Gastrocnemius medialis (tissue), 4 donors: ENCODE data around the gene CIB2. TPM values are rescaled to one million over a fixed set of nuclear protein-coding genes. Genes with fewer than 3 reads are reported as not detected.

Experiments used
- ATAC-seq, 2 donors: fragments of 150-250 bp; one replicate each; pipeline ENCODE4 v1.9.1; 2016
- DNase-seq, 2 donors: peaks; one replicate each; pipeline ENCODE4 v3.0.0-alpha.2; 2019
- H3K27ac ChIP-seq, 4 donors: fragments of 200-600 bp; sonication (generic); 1 replicate in 1 of 4; 2 replicates in 3 of 4; pipeline ENCODE4 v1.5.1; 2016 to 2018; ENCODE audit warnings: mild to moderate bottlenecking in 2 of 4, moderate library complexity in 1 of 4
- H3K27me3 ChIP-seq, 3 donors: fragments of 200-600 bp; sonication (generic) in 2 of 3; 1 replicate in 1 of 3; 2 replicates in 2 of 3; pipeline versions ENCODE4 v1.5.1 to v1.6.0; 2016 to 2019; ENCODE audit warnings: mild to moderate bottlenecking in 1 of 3, moderate library complexity in 1 of 3
- H3K36me3 ChIP-seq, 2 donors: fragments of 200-600 bp; sonication (generic) in 1 of 2; one replicate each; pipeline ENCODE4 v1.5.1; 2017 to 2018
- H3K4me1 ChIP-seq, 2 donors: fragments of 200-600 bp; sonication (generic) in 1 of 2; one replicate each; pipeline ENCODE4 v1.5.1; 2016 to 2017; ENCODE audit warnings: mild to moderate bottlenecking in 2 of 2
- H3K4me3 ChIP-seq, 4 donors: fragments of 200-600 bp; sonication (generic) in 3 of 4; 1 replicate in 1 of 4; 2 replicates in 3 of 4; pipeline ENCODE4 v1.5.1; 2016 to 2019; ENCODE audit warnings: mild to moderate bottlenecking in 2 of 4
- H3K9me3 ChIP-seq, 3 donors: fragments of 200-600 bp; sonication (generic) in 2 of 3; 1 replicate in 1 of 3; 2 replicates in 2 of 3; pipeline ENCODE4 v1.5.1; 2016 to 2019
- POLR2A ChIP-seq, 2 donors: fragments of 450-650 bp; IDR thresholded peaks; one replicate each; pipeline ENCODE4 v1.6.1; 2017; ENCODE audit warnings: antibody characterized with exemption in 2 of 2, mild to moderate bottlenecking in 2 of 2, moderate library complexity in 2 of 2
- in situ Hi-C, 4 donors: fragments of 200-750 bp; cut with MboI; loops; one replicate each; pipeline versions ENCODE4 v1.15.0 to v1.8.0; 2017; ENCODE audit warnings: low sequenced_read_pairs in 4 of 4
- intact Hi-C: fragments of 100-400 bp; cut with DNase I; formaldehyde crosslinking; loops from one replicate; pipeline ENCODE4 v1.15.1; 2023; ENCODE audit warnings: low total_unique reads
- total RNA-seq, 4 donors: library from RNA; depleted of rRNA; stranded (reverse); fragments of >200 nt; gene quantifications; one replicate each; pipeline versions ENCODE4 v1.1.0 to v1.2.3, GENCODE V29; 2016
- TF ChIP-seq, protein P1 (sequence below), 5 experiments: fragments of 450-650 bp in 3 of 5; fragments of 200-600 bp in 2 of 5; sonication (generic) in 2 of 5; IDR thresholded peaks in 4 of 5; conservative IDR thresholded peaks in 1 of 5; 1 replicate in 4 of 5; 2 replicates in 1 of 5; pipeline ENCODE4 v1.5.1; 2016 to 2019; ENCODE audit warnings: antibody characterized with exemption in 5 of 5, mild to moderate bottlenecking in 3 of 5, moderate library complexity in 3 of 5

CIB2 gene
- total RNA-seq, 4 donors from 2014 or later = 5.6 to 14.4 (median 6.7) TPM

DNA sequence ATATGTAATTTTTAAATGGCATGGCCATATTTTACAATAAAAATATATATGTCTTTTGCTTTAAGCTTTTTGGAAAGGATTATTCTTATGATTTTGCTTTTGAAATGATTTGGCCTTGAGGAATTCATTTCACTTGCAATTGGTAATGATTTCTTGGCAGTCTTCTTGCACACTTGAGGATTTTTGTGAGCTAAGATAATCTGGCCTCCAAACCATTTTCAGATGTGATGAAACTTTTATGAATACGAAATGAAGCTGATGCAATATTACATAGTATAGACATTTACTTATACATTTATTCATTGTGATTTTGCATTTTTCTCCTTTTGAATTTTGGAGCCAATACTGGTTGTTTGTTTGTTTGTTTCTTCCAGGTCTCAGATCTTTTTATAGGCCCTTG is 45.3 kb downstream of the CIB2 start:
- Histone ChIP-seq H3K9me3 (no peaks in the 10 kb centered on the region), H3K27ac (no peak overlapping the region)

DNA sequence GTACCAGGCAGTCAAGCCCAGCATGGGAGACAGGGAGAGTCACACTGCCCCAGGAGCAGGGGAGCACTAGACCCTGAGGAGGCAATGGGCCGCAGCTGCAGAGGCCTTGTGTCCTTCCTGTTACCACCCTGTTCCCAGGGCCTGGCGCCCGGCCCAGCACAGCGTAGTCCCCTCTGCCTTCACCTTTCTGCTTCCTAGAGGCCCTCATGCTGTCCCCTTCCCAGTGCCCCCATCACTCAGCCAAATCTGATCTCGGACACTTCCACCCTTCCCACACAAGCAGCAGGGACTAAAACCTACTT is 46.8 kb downstream of the CIB2 start:
- ATAC-seq (no peak), DNase-seq (no peak)
- TF ChIP-seq, protein P1, sequence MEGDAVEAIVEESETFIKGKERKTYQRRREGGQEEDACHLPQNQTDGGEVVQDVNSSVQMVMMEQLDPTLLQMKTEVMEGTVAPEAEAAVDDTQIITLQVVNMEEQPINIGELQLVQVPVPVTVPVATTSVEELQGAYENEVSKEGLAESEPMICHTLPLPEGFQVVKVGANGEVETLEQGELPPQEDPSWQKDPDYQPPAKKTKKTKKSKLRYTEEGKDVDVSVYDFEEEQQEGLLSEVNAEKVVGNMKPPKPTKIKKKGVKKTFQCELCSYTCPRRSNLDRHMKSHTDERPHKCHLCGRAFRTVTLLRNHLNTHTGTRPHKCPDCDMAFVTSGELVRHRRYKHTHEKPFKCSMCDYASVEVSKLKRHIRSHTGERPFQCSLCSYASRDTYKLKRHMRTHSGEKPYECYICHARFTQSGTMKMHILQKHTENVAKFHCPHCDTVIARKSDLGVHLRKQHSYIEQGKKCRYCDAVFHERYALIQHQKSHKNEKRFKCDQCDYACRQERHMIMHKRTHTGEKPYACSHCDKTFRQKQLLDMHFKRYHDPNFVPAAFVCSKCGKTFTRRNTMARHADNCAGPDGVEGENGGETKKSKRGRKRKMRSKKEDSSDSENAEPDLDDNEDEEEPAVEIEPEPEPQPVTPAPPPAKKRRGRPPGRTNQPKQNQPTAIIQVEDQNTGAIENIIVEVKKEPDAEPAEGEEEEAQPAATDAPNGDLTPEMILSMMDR (IDR thresholded peaks at IDR 0.05 in 4 of 5, conservative IDR thresholded peaks at IDR 0.05 in 1 of 5) = no peak
- no peak for TF ChIP-seq POLR2A (IDR thresholded peaks at IDR 0.05)
- Histone ChIP-seq H3K27me3 (no peaks in the 10 kb centered on the region), H3K9me3 (no peaks in the 10 kb centered on the region), H3K36me3 (no peaks in the 10 kb centered on the region), H3K4me1 (no peaks in the 10 kb centered on the region), H3K4me3 (no peak overlapping the region), H3K27ac (no peak overlapping the region)
- intact Hi-C loops (no loop called here), in situ Hi-C loops (loop anchor here in 1 of 4 donors (10.0 kb wide), 1 partner anchor 80 kb away; no protein-coding TSS in a partner anchor)

More for the DNA sequence above, 45.3 kb downstream of the CIB2 start:
- ATAC-seq (no peak), DNase-seq (no peak)
- no peaks in the 10 kb centered on the region for H3K4me1 ChIP-seq
- in situ Hi-C loops (loop anchor here in 1 of 4 donors (10.0 kb wide), 1 partner anchor 81 kb away; no protein-coding TSS in a partner anchor), intact Hi-C loops (no loop called here)
- H3K36me3 ChIP-seq = no peaks in the 10 kb centered on the region
- no peaks in the 10 kb centered on the region for H3K27me3 ChIP-seq
- no peak overlapping the region for H3K4me3 ChIP-seq
- TF ChIP-seq, protein P1 (IDR thresholded peaks at IDR 0.05 in 4 of 5, conservative IDR thresholded peaks at IDR 0.05 in 1 of 5) = no peak
- no peak for TF ChIP-seq POLR2A (IDR thresholded peaks at IDR 0.05)

DNA sequence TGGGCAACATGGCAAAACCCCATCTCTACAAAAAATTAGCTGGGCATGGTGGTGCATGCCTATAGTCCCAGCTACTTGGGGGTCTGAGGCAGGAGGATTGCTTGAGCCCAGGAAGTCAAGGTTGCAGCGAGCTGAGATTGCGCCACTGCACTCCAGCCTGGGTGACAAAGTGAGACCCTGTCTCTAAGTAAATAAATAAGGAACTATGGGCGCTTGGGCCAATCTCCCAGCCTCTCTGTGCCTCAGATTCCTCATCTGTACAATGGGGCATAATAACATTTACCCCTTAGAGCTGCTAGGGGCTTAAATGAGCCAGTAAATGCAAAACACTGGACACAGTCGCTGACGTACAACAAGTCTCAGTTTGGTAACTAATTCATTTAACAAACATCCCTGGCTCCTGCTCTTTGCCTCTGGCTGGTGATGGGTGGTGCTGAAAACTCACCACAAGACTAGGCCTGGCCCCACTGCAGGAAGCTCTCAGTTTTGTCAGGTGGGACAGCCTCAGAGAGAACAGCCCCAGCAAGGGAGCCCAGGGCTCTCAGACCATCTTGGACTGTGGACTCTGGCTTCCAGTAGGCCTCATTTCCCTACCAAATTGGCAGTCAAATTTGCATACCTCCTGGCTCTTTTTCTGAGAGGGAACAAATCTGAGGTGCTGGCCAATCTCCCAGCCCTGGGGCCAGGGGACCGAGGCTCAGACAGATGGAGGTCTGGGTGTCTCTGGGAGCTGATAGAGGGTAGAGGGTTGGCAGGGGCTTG is 47.4 kb downstream of the CIB2 start:
- in situ Hi-C loops = loop anchor here in 1 of 4 donors (10.0 kb wide), 1 partner anchor 79 kb away; no protein-coding TSS in a partner anchor
- intact Hi-C loops = no loop called here
- Histone ChIP-seq H3K27me3 (no peaks in the 10 kb centered on the region), H3K4me3 (no peak overlapping the region), H3K9me3 (no peaks in the 10 kb centered on the region), H3K4me1 (no peaks in the 10 kb centered on the region), H3K27ac (no peak overlapping the region), H3K36me3 (no peaks in the 10 kb centered on the region)
- DNase-seq (no peak), ATAC-seq (no peak)
- no peak for TF ChIP-seq POLR2A (IDR thresholded peaks at IDR 0.05)
- TF ChIP-seq, protein P1 (IDR thresholded peaks at IDR 0.05 in 4 of 5, conservative IDR thresholded peaks at IDR 0.05 in 1 of 5) = no peak

DNA sequence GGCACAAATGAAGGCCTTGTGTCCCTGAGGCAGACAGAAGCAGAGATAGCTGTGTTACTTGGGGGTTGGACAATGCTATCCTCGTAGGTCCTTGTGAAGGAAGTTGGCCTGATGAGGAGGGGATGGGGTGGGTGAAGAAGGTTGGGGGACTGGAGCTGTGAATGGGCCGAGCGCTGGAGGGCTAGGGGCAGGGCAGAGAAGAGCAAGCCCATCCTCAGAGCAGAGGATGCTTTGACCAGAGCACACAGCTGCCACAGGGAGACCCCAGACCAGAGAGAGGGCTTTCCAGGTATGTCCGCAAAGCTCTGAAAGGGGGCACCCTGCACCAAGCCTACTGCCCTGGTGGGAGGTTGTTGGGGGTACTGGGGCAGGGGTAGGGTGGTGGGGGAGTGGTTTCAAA is 48.1 kb downstream of the CIB2 start:
- no peaks in the 10 kb centered on the region for H3K9me3 ChIP-seq
- H3K4me1 ChIP-seq = peaks cover under 1 to 3% of the 10 kb centered on the region in 2 donors
- in situ Hi-C loops = loop anchor here in 1 of 4 donors (10.0 kb wide), 1 partner anchor 78 kb away; no protein-coding TSS in a partner anchor
- intact Hi-C loops = no loop called here
- DNase-seq (no peak), ATAC-seq (no peak)
- H3K27me3 ChIP-seq = no peaks in the 10 kb centered on the region
- no peak overlapping the region for H3K27ac ChIP-seq
- TF ChIP-seq, protein P1 (IDR thresholded peaks at IDR 0.05 in 4 of 5, conservative IDR thresholded peaks at IDR 0.05 in 1 of 5) = no peak
- no peak for TF ChIP-seq POLR2A (IDR thresholded peaks at IDR 0.05)
- no peaks in the 10 kb centered on the region for H3K36me3 ChIP-seq
- H3K4me3 ChIP-seq = no peak overlapping the region
